GM23338 (cell line): Measurements from ENCODE around the gene PAQR8. TPM values are rescaled to one million over a fixed set of nuclear protein-coding genes. Genes with fewer than 3 reads are reported as not detected.
A peak's percentile ranks its signal among the peaks of the same experiment; 100 is the strongest.

Source experiments
- ATAC-seq: fragments of 200-7000 bp; cut with Tn5 transposase; 3 replicates; pipeline ENCODE4 v1.9.1; 2020
- DNase-seq: peaks from one replicate; pipeline ENCODE4 v3.0.0-alpha.2; 2015; ENCODE audit warnings: low spot score
- H2AFZ ChIP-seq: fragments of 200-600 bp; sonication (generic); 2 replicates; pipeline ENCODE4 v1.8.0; 2016; ENCODE audit warnings: antibody characterized with exemption, mild to moderate bottlenecking, moderate library complexity
- H3F3A ChIP-seq: fragments of 200-600 bp; sonication (generic); replicated peaks from 2 replicates; pipeline ENCODE4 v1.8.0; 2017; ENCODE audit warnings: antibody characterized with exemption, mixed run types, low read depth
- H3K27ac ChIP-seq: fragments of 200-600 bp; sonication (generic); 2 replicates; pipeline ENCODE4 v1.6.1; 2016; ENCODE audit warnings: low read depth
- H3K27me3 ChIP-seq: fragments of 200-600 bp; sonication (generic); 2 replicates; pipeline ENCODE4 v1.8.0; 2016; ENCODE audit warnings: mild to moderate bottlenecking, mixed run types, moderate library complexity; ENCODE audit not compliant: insufficient read depth
- H3K36me3 ChIP-seq: fragments of 200-600 bp; sonication (generic); 2 replicates; pipeline ENCODE4 v1.8.0; 2016; ENCODE audit warnings: mild to moderate bottlenecking; ENCODE audit not compliant: insufficient read depth
- H3K4me1 ChIP-seq: fragments of 200-600 bp; sonication (generic); 2 replicates; pipeline ENCODE4 v1.8.0; 2016; ENCODE audit warnings: mild to moderate bottlenecking, moderate library complexity; ENCODE audit not compliant: insufficient read depth
- H3K4me2 ChIP-seq: fragments of 200-600 bp; sonication (generic); 2 replicates; pipeline ENCODE4 v1.7.1; 2017; ENCODE audit warnings: mixed run types
- H3K4me3 ChIP-seq: fragments of 200-600 bp; sonication (generic); 2 replicates; pipeline ENCODE4 v1.6.1; 2016; ENCODE audit warnings: mixed run types
- H3K79me2 ChIP-seq: fragments of 200-600 bp; sonication (generic); replicated peaks from 2 replicates; pipeline ENCODE4 v1.8.0; 2017; ENCODE audit warnings: mild to moderate bottlenecking; ENCODE audit not compliant: insufficient read depth
- H3K9me2 ChIP-seq: fragments of 200-600 bp; sonication (generic); 2 replicates; pipeline ENCODE4 v1.8.0; 2017; ENCODE audit not compliant: insufficient read depth
- H4K20me1 ChIP-seq: fragments of 200-600 bp; sonication (generic); replicated peaks from 2 replicates; pipeline ENCODE4 v1.8.0; 2017; ENCODE audit warnings: mild to moderate bottlenecking; ENCODE audit not compliant: insufficient read depth
- H3K27ac Mint-ChIP-seq: 2 replicates; pipeline ENCODE4 v1.8.0; 2020; ENCODE audit warnings: inconsistent platforms, mild to moderate bottlenecking, moderate library complexity, mixed read lengths
- H3K27me3 Mint-ChIP-seq: 3 replicates; pipeline ENCODE4 v1.8.0; 2022; ENCODE audit warnings: low read depth, mild to moderate bottlenecking, moderate library complexity, mixed read lengths, inconsistent platforms; ENCODE audit not compliant: insufficient read depth, poor library complexity
- H3K36me3 Mint-ChIP-seq: 3 replicates; pipeline ENCODE4 v1.8.0; 2021; ENCODE audit warnings: low read depth, mild to moderate bottlenecking, inconsistent platforms, moderate library complexity, mixed read lengths
- H3K4me1 Mint-ChIP-seq: 3 replicates; pipeline ENCODE4 v1.8.0; 2020; ENCODE audit warnings: mild to moderate bottlenecking, inconsistent platforms, mixed read lengths
- H3K4me3 Mint-ChIP-seq: 3 replicates; pipeline ENCODE4 v1.8.0; 2021; ENCODE audit warnings: moderate library complexity, mild to moderate bottlenecking, inconsistent platforms, mixed read lengths
- H3K9me3 Mint-ChIP-seq: 3 replicates; pipeline ENCODE4 v1.8.0; 2020; ENCODE audit warnings: moderate library complexity, mild to moderate bottlenecking, inconsistent platforms, mixed read lengths
- CTCF ChIP-seq, 2 experiments: fragments of 200-600 bp in 1 of 2; sonication (generic) in 1 of 2; conservative IDR thresholded peaks; 2 replicates each; pipeline versions ENCODE4 v1.5.1 to v1.6.1; 2016 to 2017; ENCODE audit warnings: antibody characterized with exemption in 2 of 2, low read depth in 2 of 2, mild to moderate bottlenecking in 2 of 2, moderate library complexity in 1 of 2
- ZNF114 ChIP-seq: fragments of 250-450 bp; sonication (Bioruptor Pico); IDR thresholded peaks from 2 replicates; pipeline ENCODE4 v1.5.0; 2020; ENCODE audit warnings: mild to moderate bottlenecking, moderate library complexity
- ZNF462 ChIP-seq: fragments of 250-450 bp; sonication (Bioruptor Pico); IDR thresholded peaks from 2 replicates; pipeline ENCODE4 v1.5.0; 2020; ENCODE audit warnings: mild to moderate bottlenecking, moderate library complexity
- polyA plus RNA-seq: library from polyadenylated mRNA; unstranded; fragments of >200 nt; fragmentation: Nextera tagmentation; extraction: Ambion mirVana; gene quantifications from 2 replicates; pipeline ENCODE4 v1.2.1, GENCODE V29; 2016
- total RNA-seq: library from RNA; depleted of rRNA; stranded (reverse); fragments of >200 nt; shearing (Covaris generic); gene quantifications from 2 replicates; pipeline ENCODE4 v1.2.3, GENCODE V29; 2014

PAQR8 gene
- total and polyA plus RNA-seq, 2 experiments from 2014 or later = 3.6 to 11.2 TPM

GRCh38 chr6:52361414-52361944, 472 bp upstream of the PAQR8 start (continued):
- no peak for TF ChIP-seq ZNF462 (CRISPR knock-in tag)

- H3K4me1 Mint-ChIP-seq = peaks cover 31% of the 10 kb centered on the region
- H3K27ac Mint-ChIP-seq = peak overlapping the region; percentile 75
- peak overlapping the region; percentile 98 for H3K4me3 ChIP-seq
- H3K4me1 ChIP-seq = peaks cover 26% of the 10 kb centered on the region
- H3K9me2 ChIP-seq = peaks cover 4% of the 10 kb centered on the region; the same call in 1 of the 2 replicates
- peak overlapping the region; percentile 98 for H2AFZ ChIP-seq
- ATAC-seq = peak; percentile 71
- H3K4me3 Mint-ChIP-seq = peak overlapping the region; percentile 97
- H3K36me3 Mint-ChIP-seq = no peaks in the 10 kb centered on the region; the same call in 1 of the 3 replicates
- H3K4me2 ChIP-seq = peak overlapping the region; percentile 94
- H3F3A ChIP-seq = 0 out of 2 replicates have a peak, but pooled peaks cover 6% of the 10 kb centered on the region
- H3K9me3 Mint-ChIP-seq = no peaks in the 10 kb centered on the region
- peaks cover 17% of the 10 kb centered on the region for H3K27me3 ChIP-seq
- H3K27me3 Mint-ChIP-seq = peaks cover 16% of the 10 kb centered on the region
- H4K20me1 ChIP-seq = peaks cover 9% of the 10 kb centered on the region; the same call in 1 of the 2 replicates
- H3K79me2 ChIP-seq = peaks cover 7% of the 10 kb centered on the region
- H3K36me3 ChIP-seq = no peaks in the 10 kb centered on the region
- peak; percentile 77 for DNase-seq
- no peak overlapping the region for H3K27ac ChIP-seq
- TF ChIP-seq CTCF (conservative IDR thresholded peaks at IDR 0.05; ENCODE audit: low read depth in 2 of 2) (peak; percentile 26 to 43), ZNF114 (CRISPR knock-in tag) (no peak)
Measured at GRCh38 chr6:52362443-52363227, 684 bp downstream of the PAQR8 start.
